ENCODE results near the gene CARD14. TPM values are rescaled to one million over a fixed set of nuclear protein-coding genes. Genes with fewer than 3 reads are reported as not detected.

CARD14 gene
- 0.62 TPM in 1 of 2 replicates, not detected in the other for total RNA-seq

DNA sequence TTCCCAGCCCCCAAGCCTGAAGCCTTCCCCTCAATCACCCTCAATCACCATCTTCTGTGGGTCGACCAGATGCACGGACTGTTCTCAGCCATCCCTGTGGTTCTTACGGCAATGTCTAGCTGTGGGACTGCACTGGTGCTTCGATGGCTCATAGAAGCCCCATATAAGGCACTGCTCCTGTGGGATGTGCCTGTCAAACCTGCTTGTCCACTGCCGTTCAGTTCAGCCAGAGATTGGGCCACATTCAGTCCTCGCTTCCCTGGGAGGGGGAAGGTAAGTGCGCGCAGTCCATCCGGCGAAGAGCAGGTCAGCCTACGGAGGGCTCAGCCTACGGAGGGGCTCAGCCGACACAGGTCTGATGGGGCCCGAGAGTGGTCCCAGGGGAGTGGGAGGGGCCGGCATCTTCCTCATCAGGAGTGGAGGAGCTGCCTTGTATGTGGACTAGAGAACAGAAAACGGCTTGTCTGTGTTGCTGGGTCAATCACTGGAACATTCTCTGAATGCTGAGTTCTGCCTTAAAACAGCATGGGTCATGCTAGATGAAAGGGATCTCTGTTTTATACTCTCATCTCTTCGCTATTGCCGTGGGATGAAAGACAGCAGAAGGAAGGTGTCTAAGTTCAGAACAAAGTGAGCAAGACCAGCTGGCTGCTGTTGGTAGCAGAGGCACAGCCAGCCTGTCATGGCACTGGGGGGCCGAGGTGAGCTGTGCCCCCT is at the start of gene CARD14:
Gene CARD14 (plus strand): TSS at position 247 of the 717 bp plus-strand sequence. CDS start 11,409 bp downstream, outside the sequence.

DNA sequence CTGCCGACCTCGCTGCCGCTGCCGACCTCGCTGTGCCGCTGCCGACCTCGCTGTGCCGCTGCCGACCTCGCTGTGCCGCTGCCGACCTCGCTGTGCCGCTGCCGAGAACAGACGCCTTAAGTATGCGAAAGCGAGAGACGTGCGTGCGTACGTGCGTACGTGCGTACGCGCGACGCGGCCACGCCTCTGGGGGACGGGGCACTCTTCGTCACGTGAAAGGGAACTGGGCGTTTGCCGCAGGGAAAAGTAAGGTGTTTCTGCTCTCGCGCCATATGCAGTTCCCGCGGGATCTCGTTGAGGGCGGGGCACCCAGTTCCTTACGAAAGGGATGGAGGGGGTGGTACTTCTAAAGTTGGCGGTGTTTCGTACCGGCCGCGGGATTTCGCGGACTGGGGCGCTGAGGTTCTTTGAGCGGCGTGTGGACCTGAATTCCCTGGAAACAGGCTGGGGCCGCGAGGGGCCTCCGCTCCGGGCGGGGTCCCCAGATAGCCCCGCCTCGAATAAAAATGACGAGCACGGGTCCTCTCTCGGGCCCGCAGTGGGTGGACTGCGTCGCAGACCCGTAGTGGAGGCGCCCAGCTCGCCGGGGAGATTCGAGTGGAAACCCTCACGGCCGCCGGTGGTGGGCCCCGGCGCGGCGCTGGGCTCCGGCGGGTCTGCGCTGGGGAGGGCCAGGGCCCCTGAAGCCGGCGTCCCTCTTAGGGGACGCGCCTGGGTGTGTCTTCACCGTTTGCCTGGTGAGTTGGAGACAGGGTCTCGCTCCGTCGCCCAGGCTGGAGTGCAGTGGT is 22.6 kb upstream of the CARD14 start, which contains the start of gene EIF4A3:
Gene EIF4A3 (minus strand): TSS at position 94 of the 788 bp plus-strand sequence. CDS start 167 bp downstream, outside the sequence.

GRCh38 chr17:80220054-80220735 is 50.4 kb downstream of the CARD14 start, which contains the start of the genes SGSH and SLC26A11:
Gene SGSH (minus strand): TSS chr17:80220333. CDS start chr17:80220313, 20 bp downstream.
Gene SLC26A11 (plus strand): TSS chr17:80220427. CDS start chr17:80221561, 1,134 bp downstream.

Other genes with a start within 250 kb of the CARD14 start
- 20.1 and 26.0 TPM in 2 replicates for gene TBC1D16, start 134.2 kb upstream of the CARD14 start, total RNA-seq
- 0.47 and 0.57 TPM in 2 replicates for gene CCDC40, start 133.4 kb upstream of the CARD14 start, total RNA-seq
- 14.5 and 39.9 TPM in 2 replicates for gene GAA, start 68.4 kb upstream of the CARD14 start, total RNA-seq
- gene EIF4A3, start 22.9 kb upstream of the CARD14 start, total RNA-seq: 64.0 and 100 TPM in 2 replicates
- 6.1 and 9.0 TPM in 2 replicates for gene SGSH, start 50.3 kb downstream of the CARD14 start, total RNA-seq
- gene SLC26A11, start 50.4 kb downstream of the CARD14 start, total RNA-seq: 1.5 and 1.6 TPM in 2 replicates
- 25.2 and 39.0 TPM in 2 replicates for gene RNF213, start 90.8 kb downstream of the CARD14 start, total RNA-seq
- 9.9 and 15.9 TPM in 2 replicates for gene ENDOV, start 245.1 kb downstream of the CARD14 start, total RNA-seq